Mesenchymal stem cell (in vitro differentiated cells and primary cell): ENCODE results near the gene PHF19.

Experiments
- DNase-seq: peaks from one replicate; pipeline ENCODE4 v3.0.0-alpha.2; 2013
- H2AFZ ChIP-seq: one replicate; pipeline ENCODE4 v1.6.1; 2013; ENCODE audit warnings: low read depth, mild to moderate bottlenecking, control low read depth, inconsistent platforms, low read length, moderate library complexity
- H2AK5ac ChIP-seq: 2 replicates; pipeline ENCODE4 v1.6.1; 2013; ENCODE audit warnings: low read length, moderate library complexity, mild to moderate bottlenecking, inconsistent platforms; ENCODE audit not compliant: severe bottlenecking
- H2BK120ac ChIP-seq: one replicate; pipeline ENCODE4 v1.6.1; 2013; ENCODE audit warnings: low read depth, mild to moderate bottlenecking, inconsistent platforms, low read length, moderate library complexity
- H2BK12ac ChIP-seq, 2 experiments: one replicate each; pipeline ENCODE4 v1.6.1; 2013; ENCODE audit warnings: inconsistent platforms in 2 of 2, low read length in 2 of 2, mild to moderate bottlenecking in 2 of 2, moderate library complexity in 2 of 2, control low read depth in 1 of 2
- H2BK15ac ChIP-seq: one replicate; pipeline ENCODE4 v1.6.1; 2013; ENCODE audit warnings: mild to moderate bottlenecking, low read depth, inconsistent platforms; ENCODE audit not compliant: poor library complexity, severe bottlenecking
- H2BK5ac ChIP-seq: 2 replicates; pipeline ENCODE4 v1.6.1; 2013; ENCODE audit warnings: low read depth, mild to moderate bottlenecking, low read length, control low read depth, inconsistent platforms; ENCODE audit not compliant: poor library complexity, severe bottlenecking
- H3K14ac ChIP-seq, 2 experiments: one replicate each; pipeline ENCODE4 v1.6.1; 2013; ENCODE audit warnings: inconsistent platforms in 2 of 2, low read length in 2 of 2, control low read depth in 1 of 2, mild to moderate bottlenecking in 1 of 2, moderate library complexity in 1 of 2
- H3K18ac ChIP-seq, 2 experiments: one replicate each; pipeline ENCODE4 v1.6.1; 2013; ENCODE audit warnings: inconsistent platforms in 2 of 2, low read length in 2 of 2, control low read depth in 1 of 2, low read depth in 1 of 2, mild to moderate bottlenecking in 1 of 2
- H3K23ac ChIP-seq, 2 experiments: one replicate each; pipeline ENCODE4 v1.6.1; 2013; ENCODE audit warnings: inconsistent platforms in 2 of 2, low read length in 2 of 2, mild to moderate bottlenecking in 2 of 2, moderate library complexity in 2 of 2, control low read depth in 1 of 2
- H3K27ac ChIP-seq: 2 replicates; pipeline ENCODE4 v1.5.1; 2013; ENCODE audit warnings: mild to moderate bottlenecking, moderate library complexity, low read length, control low read depth, inconsistent platforms; ENCODE audit not compliant: poor library complexity, severe bottlenecking
- H3K27me3 ChIP-seq, 2 experiments: 2 replicates each; pipeline versions ENCODE4 v1.6.1 to v1.7.0; 2013; ENCODE audit warnings: low read length in 2 of 2, mild to moderate bottlenecking in 2 of 2, moderate library complexity in 2 of 2, control low read depth in 1 of 2, inconsistent platforms in 1 of 2; ENCODE audit not compliant: control insufficient read depth in 1 of 2, insufficient read depth in 1 of 2
- H3K36me3 ChIP-seq, 2 experiments: 2 replicates each; pipeline versions ENCODE4 v1.6.1 to v1.7.0; 2013; ENCODE audit warnings: low read length in 2 of 2, control low read depth in 1 of 2, inconsistent platforms in 1 of 2, low read depth in 1 of 2, mild to moderate bottlenecking in 1 of 2; ENCODE audit not compliant: insufficient read depth in 2 of 2, control insufficient read depth in 1 of 2
- H3K4ac ChIP-seq, 2 experiments: one replicate each; pipeline ENCODE4 v1.6.1; 2013; ENCODE audit warnings: inconsistent platforms in 2 of 2, low read length in 2 of 2, mild to moderate bottlenecking in 2 of 2, moderate library complexity in 2 of 2, control low read depth in 1 of 2, low read depth in 1 of 2
- H3K4me1 ChIP-seq: 2 replicates; pipeline ENCODE4 v1.6.1; 2013; ENCODE audit warnings: low read depth, low read length, control low read depth; ENCODE audit not compliant: control insufficient read depth, insufficient read depth
- H3K4me2 ChIP-seq: 2 replicates; pipeline ENCODE4 v1.6.1; 2013; ENCODE audit warnings: low read length, mild to moderate bottlenecking, inconsistent platforms; ENCODE audit not compliant: poor library complexity, severe bottlenecking
- H3K4me3 ChIP-seq, 2 experiments: 2 replicates each; pipeline versions ENCODE4 v1.5.1 to v1.7.0; 2013; ENCODE audit warnings: low read length in 2 of 2, mild to moderate bottlenecking in 2 of 2, control low read depth in 1 of 2, low read depth in 1 of 2; ENCODE audit not compliant: insufficient read depth in 1 of 2
- H3K79me1 ChIP-seq: replicated peaks from 2 replicates; pipeline ENCODE4 v1.6.1; 2013; ENCODE audit warnings: mild to moderate bottlenecking, control low read depth, low read length, inconsistent platforms; ENCODE audit not compliant: poor library complexity, severe bottlenecking
- H3K9ac ChIP-seq: 2 replicates; pipeline ENCODE4 v1.7.0; 2013; ENCODE audit warnings: mild to moderate bottlenecking, low read length, moderate library complexity
- H3K9me3 ChIP-seq: 2 replicates; pipeline ENCODE4 v1.7.0; 2013; ENCODE audit warnings: mild to moderate bottlenecking, low read length; ENCODE audit not compliant: control insufficient read depth
- H4K8ac ChIP-seq: one replicate; pipeline ENCODE4 v1.6.1; 2013; ENCODE audit warnings: inconsistent platforms, mild to moderate bottlenecking, low read length, moderate library complexity
- H4K91ac ChIP-seq: one replicate; pipeline ENCODE4 v1.6.1; 2013; ENCODE audit warnings: mild to moderate bottlenecking, low read length, inconsistent platforms
- WGBS: methylation state at CpG from one replicate; pipeline ENCODE4 v1.1.7; 2013; ENCODE audit warnings: mixed read lengths; 5-methylcytosine and 5-hydroxymethylcytosine counted together

Gene PHF19

GRCh38 chr9:120918931-120919842 is 42.2 kb upstream of the PHF19 start:
- WGBS: 59% methylated on average over 18 of the region's 20 CpGs
- Histone ChIP-seq H3K36me3 (no peaks in the 10 kb centered on the region), H2BK120ac (no peak overlapping the region)

GRCh38 chr9:120917929-120918762 is 41.2 kb upstream of the PHF19 start:
- WGBS: 98% methylated on average over 4 of the region's 4 CpGs

More at GRCh38 chr9:120918931-120919842, 42.2 kb upstream of the PHF19 start:
- Histone ChIP-seq H4K8ac (peak overlapping the region; percentile 29), H3K9ac (no peak overlapping the region), H3K9me3 (peaks cover 3% of the 10 kb centered on the region), H3K18ac (peak overlapping the region; percentile 55 to 67), H3K4ac (peak overlapping the region; percentile 26 to 57), H3K23ac (no peak overlapping the region), H3K27ac (no peak overlapping the region), H3K4me3 (no peak overlapping the region), H2AFZ (no peak overlapping the region), H2AK5ac (no peak overlapping the region), H2BK5ac (no peak overlapping the region), H3K79me1 (no peaks in the 10 kb centered on the region), H3K4me2 (no peak overlapping the region), H3K14ac (peak overlapping the region in 1 of 2 experiments; percentile 46), H3K4me1 (peaks cover 14% of the 10 kb centered on the region), H2BK15ac (no peak overlapping the region), H2BK12ac (peak overlapping the region; percentile 14 to 34), H3K27me3 (no peaks in the 10 kb centered on the region), H4K91ac (peak overlapping the region; percentile 79)
- peak; percentile 66 for DNase-seq

GRCh38 chr9:120916991-120917880 is 40.2 kb upstream of the PHF19 start:
- H4K91ac ChIP-seq: no peak overlapping the region
- no peak overlapping the region for H2AFZ ChIP-seq
- H3K27me3 ChIP-seq: no peaks in the 10 kb centered on the region
- H2BK5ac ChIP-seq: no peak overlapping the region
- no peak overlapping the region for H4K8ac ChIP-seq
- WGBS: 93% methylated on average over 7 of the region's 8 CpGs
- H2BK120ac ChIP-seq: no peak overlapping the region
- H3K23ac ChIP-seq: no peak overlapping the region
- H3K27ac ChIP-seq: no peak overlapping the region
- no peak overlapping the region for H3K14ac ChIP-seq
- peak overlapping the region in 1 of 2 experiments; percentile 23 for H2BK12ac ChIP-seq
- peaks cover 5 to 11% of the 10 kb centered on the region in 2 experiments for H3K36me3 ChIP-seq
- H3K4me3 ChIP-seq: no peak overlapping the region
- no peaks in the 10 kb centered on the region for H3K79me1 ChIP-seq
- H2AK5ac ChIP-seq: no peak overlapping the region
- no peak overlapping the region for H3K4ac ChIP-seq
- H3K4me1 ChIP-seq: peaks cover 14% of the 10 kb centered on the region
- peaks cover 3% of the 10 kb centered on the region for H3K9me3 ChIP-seq
- H3K9ac ChIP-seq: no peak overlapping the region
- no peak overlapping the region for H2BK15ac ChIP-seq
- DNase-seq: no peak
- no peak overlapping the region for H3K4me2 ChIP-seq
- peak overlapping the region in 1 of 2 experiments; percentile 2 for H3K18ac ChIP-seq

More at GRCh38 chr9:120917929-120918762, 41.2 kb upstream of the PHF19 start:
- H2BK5ac ChIP-seq: no peak overlapping the region
- no peak overlapping the region for H2BK12ac ChIP-seq
- no peaks in the 10 kb centered on the region for H3K79me1 ChIP-seq
- no peak overlapping the region for H3K23ac ChIP-seq
- H3K14ac ChIP-seq: no peak overlapping the region
- no peak overlapping the region for H3K4me2 ChIP-seq
- peaks cover 14% of the 10 kb centered on the region for H3K4me1 ChIP-seq
- peaks cover 3% of the 10 kb centered on the region for H3K9me3 ChIP-seq
- H2BK120ac ChIP-seq: no peak overlapping the region
- H2BK15ac ChIP-seq: peak overlapping the region; percentile 6
- H2AFZ ChIP-seq: no peak overlapping the region
- no peak overlapping the region for H2AK5ac ChIP-seq
- no peaks in the 10 kb centered on the region for H3K27me3 ChIP-seq
- H3K36me3 ChIP-seq: peaks cover under 1 to 5% of the 10 kb centered on the region in 2 experiments
- H3K4me3 ChIP-seq: no peak overlapping the region
- peak overlapping the region; percentile 79 for H4K91ac ChIP-seq
- no peak for DNase-seq
- no peak overlapping the region for H3K9ac ChIP-seq
- no peak overlapping the region for H3K27ac ChIP-seq
- H3K18ac ChIP-seq: peak overlapping the region; percentile 4 to 52
- H3K4ac ChIP-seq: no peak overlapping the region
- H4K8ac ChIP-seq: no peak overlapping the region
